ENCODE data around the gene GJB3. TPM values are rescaled to one million over a fixed set of nuclear protein-coding genes. Genes with fewer than 3 reads are reported as not detected.

The GJB3 gene
- total RNA-seq, 1 donor from 2014 or later, result not detected

- H3K4me3 Mint-ChIP-seq (ENCODE audit: unreplicated experiment), result no peak overlapping the region
- peaks cover 2% of the 10 kb centered on the region for H3K36me3 Mint-ChIP-seq (ENCODE audit: low read depth)
- peak overlapping the region; percentile 42 for H3K27ac Mint-ChIP-seq (ENCODE audit: unreplicated experiment)
- H3K4me1 Mint-ChIP-seq (ENCODE audit: low read depth), result peaks cover 36% of the 10 kb centered on the region
- peaks cover 12% of the 10 kb centered on the region for H3K27me3 Mint-ChIP-seq (ENCODE audit: low read depth)
- H3K9me3 Mint-ChIP-seq (ENCODE audit: low read depth), result peaks cover 7% of the 10 kb centered on the region
- TF ChIP-seq CTCF (IDR thresholded peaks at IDR 0.05), result peak; percentile 91
- DNase-seq (ENCODE audit: low spot score), result no peak
Observed at GRCh38 chr1:34786521-34787325, 5.7 kb downstream of the GJB3 start.

GRCh38 chr1:34787461-34788420, 6.7 kb downstream of the GJB3 start:
- Mint-ChIP-seq H3K36me3 (ENCODE audit: low read depth) (peaks cover 2% of the 10 kb centered on the region), H3K27ac (ENCODE audit: unreplicated experiment) (no peak overlapping the region), H3K9me3 (ENCODE audit: low read depth) (peaks cover 7% of the 10 kb centered on the region), H3K4me3 (ENCODE audit: unreplicated experiment) (no peak overlapping the region), H3K27me3 (ENCODE audit: low read depth) (peaks cover 10% of the 10 kb centered on the region), H3K4me1 (ENCODE audit: low read depth) (peaks cover 42% of the 10 kb centered on the region)
- TF ChIP-seq CTCF (IDR thresholded peaks at IDR 0.05), result peak; percentile 58
- no peak for DNase-seq (ENCODE audit: low spot score)

- no peak for DNase-seq (ENCODE audit: low spot score)
- peaks cover 6% of the 10 kb centered on the region for H3K27me3 Mint-ChIP-seq (ENCODE audit: low read depth)
- H3K9me3 Mint-ChIP-seq (ENCODE audit: low read depth), result peaks cover 7% of the 10 kb centered on the region
- peaks cover 53% of the 10 kb centered on the region for H3K4me1 Mint-ChIP-seq (ENCODE audit: low read depth)
- no peak for TF ChIP-seq CTCF (IDR thresholded peaks at IDR 0.05)
- no peak overlapping the region for H3K4me3 Mint-ChIP-seq (ENCODE audit: unreplicated experiment)
- peaks cover 13% of the 10 kb centered on the region for H3K36me3 Mint-ChIP-seq (ENCODE audit: low read depth)
- H3K27ac Mint-ChIP-seq (ENCODE audit: unreplicated experiment), result peak overlapping the region; percentile 30
Observed at GRCh38 chr1:34790985-34791384, 10.0 kb downstream of the GJB3 start.

- TF ChIP-seq CTCF (IDR thresholded peaks at IDR 0.05), result no peak
- no peak for DNase-seq (ENCODE audit: low spot score)
- Mint-ChIP-seq H3K4me3 (ENCODE audit: unreplicated experiment) (peak overlapping the region; percentile 53), H3K27ac (ENCODE audit: unreplicated experiment) (no peak overlapping the region), H3K9me3 (ENCODE audit: low read depth) (peaks cover 7% of the 10 kb centered on the region), H3K4me1 (ENCODE audit: low read depth) (peaks cover 44% of the 10 kb centered on the region), H3K27me3 (ENCODE audit: low read depth) (peaks cover 7% of the 10 kb centered on the region), H3K36me3 (ENCODE audit: low read depth) (peaks cover 16% of the 10 kb centered on the region)
Observed at GRCh38 chr1:34792424-34792823, 11.4 kb downstream of the GJB3 start.

Measured in chondrocyte (in vitro differentiated cells).